Measurements from ENCODE around the gene TEX261.

Gene TEX261

GRCh38 chr2:70956141-70956540, 38.5 kb downstream of the TEX261 start:
- no peak for DNase-seq

GRCh38 chr2:70954886-70955285, 39.8 kb downstream of the TEX261 start:
- DNase-seq, result no peak

DNA sequence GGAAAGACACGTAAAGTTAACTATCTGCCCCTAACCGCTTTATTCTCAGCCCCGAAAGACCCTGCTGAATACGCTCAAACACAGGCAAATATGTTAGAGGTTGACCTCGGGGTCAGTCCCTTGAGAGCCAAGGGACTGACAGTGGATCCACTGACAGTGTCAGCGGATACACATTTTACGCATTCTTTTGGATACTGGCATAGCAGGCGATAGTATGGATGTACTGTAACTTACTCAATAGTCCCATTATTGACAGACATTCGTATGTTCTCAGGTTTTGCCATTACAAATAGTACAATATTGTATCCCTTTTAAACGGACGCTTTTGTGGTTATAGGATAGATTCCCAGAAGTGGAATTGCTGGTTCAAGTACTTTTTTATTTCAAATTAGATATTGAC, 45.6 kb downstream of the TEX261 start:
- no peak for DNase-seq

DNA sequence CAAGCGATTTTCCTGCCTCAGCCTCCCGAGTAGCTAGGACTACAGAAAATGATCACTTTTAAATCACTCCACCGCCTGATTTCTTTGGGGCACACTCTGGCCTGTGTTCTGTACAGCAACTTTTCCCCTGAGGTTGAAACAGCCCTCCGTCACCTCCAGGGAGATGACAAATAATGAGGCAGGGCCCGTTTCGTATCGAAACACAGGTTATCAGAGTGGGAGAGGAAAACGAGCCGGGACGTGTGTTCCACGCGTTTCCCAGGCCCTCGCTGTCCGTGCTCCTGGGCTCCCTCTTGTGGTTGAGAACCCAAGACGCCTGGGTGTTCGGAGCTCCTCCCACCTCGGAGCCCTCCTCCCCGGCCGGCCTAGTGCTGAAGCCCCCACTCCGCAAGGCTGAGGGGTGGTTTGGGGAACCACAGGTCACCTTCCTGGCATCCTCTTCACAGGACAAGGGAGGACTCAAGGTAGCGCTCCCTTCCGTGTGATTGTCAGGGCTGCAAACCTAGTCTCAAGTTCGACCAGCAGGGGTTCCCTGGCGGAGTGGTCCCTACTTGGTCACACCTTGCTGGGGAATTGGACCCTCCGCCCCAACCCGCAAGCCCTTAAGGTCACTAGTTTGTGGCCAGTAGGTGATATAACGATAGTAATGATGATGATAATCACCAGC, 46.2 kb downstream of the TEX261 start:
- peak; percentile 64 for DNase-seq

GRCh38 chr2:70947556-70948184, 47.0 kb downstream of the TEX261 start:
- DNase-seq, result no peak

GRCh38 chr2:70946832-70947442, 47.7 kb downstream of the TEX261 start:
- DNase-seq, result peak; percentile 22

DNA sequence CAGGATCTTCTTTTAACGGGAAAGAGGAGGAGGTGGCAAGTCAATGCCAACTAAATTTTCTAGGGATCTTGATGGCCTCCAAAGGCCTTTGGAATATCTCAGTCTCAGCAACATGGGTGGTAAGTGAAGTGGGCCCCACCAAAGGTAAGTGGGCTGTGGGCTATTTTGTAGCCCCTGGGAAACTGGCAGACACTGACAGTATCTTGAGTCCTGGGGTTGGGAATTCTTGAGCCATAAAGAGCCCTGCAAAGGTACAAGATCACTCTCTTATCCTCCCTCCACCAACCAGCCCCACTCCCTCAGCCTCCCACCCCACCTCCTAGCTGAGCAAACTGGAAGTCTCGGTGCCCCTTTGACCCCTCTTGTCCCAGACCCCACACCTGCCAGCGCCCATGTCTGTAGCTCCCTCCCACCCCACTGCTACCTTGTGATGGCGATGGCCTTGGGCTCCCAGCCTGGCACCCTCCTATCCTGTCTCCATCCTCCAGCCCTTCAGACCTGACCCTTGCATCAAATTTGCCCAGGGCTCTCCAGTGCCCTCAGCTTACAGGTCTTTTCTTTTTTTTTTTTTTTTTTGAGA, 50.5 kb downstream of the TEX261 start:
- no peak for DNase-seq

- no peak for DNase-seq
These were observed 51.3 kb downstream of the TEX261 start for GRCh38 chr2:70943205-70943871.

- DNase-seq, result no peak
These were observed 52.1 kb downstream of the TEX261 start for GRCh38 chr2:70942396-70943204.

DNA sequence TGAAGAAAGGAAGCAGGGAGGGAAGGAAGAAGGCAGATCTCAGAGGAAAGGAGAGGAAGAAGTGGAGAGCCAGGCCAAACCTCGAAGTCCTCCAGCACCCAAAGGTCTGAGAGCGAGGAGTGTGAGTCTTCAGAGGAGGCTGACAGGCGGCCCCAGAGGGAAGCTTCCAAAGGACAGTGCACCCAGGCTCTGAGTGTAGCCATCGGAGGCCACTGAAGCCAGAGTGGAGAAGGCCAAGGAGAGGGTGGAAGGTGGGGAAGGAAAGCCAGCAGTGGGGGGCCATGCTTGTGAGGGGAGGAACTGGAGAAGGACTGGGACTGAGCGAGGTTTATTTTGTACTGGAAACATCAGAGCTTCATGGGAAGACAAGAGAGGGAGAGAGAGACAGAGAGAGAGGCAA, 53.0 kb downstream of the TEX261 start:
- DNase-seq, result no peak

DNA sequence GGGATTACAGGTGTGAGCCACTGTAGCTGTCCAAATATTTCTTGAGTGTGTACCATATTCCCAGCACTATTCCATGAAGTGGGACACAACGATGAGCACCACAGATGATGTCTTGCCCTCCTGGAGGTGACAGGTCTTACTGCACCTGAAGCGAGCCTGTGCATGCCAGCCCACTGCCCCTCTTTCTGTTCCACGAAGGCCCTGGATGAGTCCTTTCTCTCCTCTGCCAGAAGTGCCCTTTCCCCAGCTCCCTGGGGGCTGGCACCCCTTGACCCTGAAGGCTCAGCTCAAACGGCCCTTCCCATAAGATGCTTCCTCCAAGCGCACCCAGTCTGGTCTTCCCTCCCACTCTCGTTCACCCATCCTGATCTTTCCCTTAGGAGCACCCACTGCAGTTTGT, 53.5 kb downstream of the TEX261 start:
- no peak for DNase-seq

DNA sequence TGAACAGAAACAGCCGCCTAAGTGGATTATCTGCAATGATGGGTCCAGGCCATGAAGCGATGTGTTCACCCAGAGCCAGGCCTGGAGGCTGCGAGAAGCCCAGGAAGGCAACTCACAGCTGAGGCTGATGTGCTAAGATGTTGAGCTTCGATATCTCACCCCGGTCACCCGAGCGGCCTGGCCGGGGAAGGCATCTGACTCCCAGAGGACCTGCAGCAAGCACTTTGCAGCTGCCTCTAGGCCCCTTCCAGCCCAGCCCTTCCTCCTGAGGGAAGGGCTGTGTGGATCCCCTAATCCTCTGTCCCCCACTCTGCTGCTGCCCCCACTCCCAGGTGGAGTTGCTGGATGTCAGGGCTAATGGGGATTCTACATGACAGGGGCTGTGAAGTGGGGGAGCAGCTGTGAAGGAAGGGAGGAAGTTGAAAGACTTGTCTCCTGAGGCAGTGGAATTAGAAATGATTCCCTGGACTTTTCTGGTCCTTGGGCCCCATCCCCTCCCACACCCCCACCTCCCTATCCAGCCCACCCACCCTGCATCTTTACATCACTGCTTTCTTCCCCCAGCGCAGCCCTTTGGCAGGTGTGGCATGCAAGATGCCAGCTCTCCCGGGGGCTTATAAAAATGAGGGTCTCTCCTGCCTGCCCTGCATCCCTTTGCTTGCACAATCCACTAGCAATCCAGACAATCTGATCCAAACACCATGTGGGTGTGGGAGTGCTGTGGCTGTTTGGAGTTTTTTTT, 54.7 kb downstream of the TEX261 start:
- no peak for DNase-seq

- DNase-seq, result no peak
These were observed 55.5 kb downstream of the TEX261 start for GRCh38 chr2:70939001-70939838.

GRCh38 chr2:70938586-70938950, 56.1 kb downstream of the TEX261 start:
- no peak for DNase-seq

DNA sequence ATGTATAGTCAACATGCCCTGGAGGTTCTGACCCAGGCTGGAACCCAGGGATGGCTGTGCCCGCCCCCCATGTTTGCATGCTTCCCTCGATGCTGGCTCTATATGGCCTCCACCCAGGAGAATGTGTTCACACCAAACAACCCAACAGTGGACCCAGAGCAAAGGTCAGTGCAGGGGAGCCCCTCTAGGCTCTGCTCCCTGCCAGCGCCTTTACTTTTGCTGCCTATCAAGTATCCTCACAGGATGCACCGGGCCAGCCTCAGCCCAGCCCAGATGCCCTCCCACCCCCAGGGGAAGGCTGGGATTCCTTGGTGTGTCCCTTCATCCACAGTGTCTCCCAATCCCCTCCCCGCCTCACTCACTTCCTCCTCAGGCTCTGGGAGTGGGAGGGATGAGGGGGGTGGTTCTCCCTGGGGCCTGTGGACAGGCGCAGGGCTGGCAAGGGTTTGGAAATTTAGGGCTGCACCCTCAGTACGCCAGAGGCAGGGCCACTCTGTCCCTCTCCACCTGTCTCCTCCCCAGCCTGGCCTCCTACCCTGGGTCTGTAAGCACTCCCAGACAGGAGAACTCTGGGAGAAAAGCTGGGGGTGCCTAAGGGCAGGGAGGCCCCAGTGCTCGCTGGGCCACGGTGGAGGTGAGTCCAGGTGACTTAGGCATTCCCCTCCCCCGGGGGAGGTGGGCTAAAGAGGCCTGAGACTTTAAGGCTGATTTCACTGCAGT, 56.6 kb downstream of the TEX261 start:
- no peak for DNase-seq

DNA sequence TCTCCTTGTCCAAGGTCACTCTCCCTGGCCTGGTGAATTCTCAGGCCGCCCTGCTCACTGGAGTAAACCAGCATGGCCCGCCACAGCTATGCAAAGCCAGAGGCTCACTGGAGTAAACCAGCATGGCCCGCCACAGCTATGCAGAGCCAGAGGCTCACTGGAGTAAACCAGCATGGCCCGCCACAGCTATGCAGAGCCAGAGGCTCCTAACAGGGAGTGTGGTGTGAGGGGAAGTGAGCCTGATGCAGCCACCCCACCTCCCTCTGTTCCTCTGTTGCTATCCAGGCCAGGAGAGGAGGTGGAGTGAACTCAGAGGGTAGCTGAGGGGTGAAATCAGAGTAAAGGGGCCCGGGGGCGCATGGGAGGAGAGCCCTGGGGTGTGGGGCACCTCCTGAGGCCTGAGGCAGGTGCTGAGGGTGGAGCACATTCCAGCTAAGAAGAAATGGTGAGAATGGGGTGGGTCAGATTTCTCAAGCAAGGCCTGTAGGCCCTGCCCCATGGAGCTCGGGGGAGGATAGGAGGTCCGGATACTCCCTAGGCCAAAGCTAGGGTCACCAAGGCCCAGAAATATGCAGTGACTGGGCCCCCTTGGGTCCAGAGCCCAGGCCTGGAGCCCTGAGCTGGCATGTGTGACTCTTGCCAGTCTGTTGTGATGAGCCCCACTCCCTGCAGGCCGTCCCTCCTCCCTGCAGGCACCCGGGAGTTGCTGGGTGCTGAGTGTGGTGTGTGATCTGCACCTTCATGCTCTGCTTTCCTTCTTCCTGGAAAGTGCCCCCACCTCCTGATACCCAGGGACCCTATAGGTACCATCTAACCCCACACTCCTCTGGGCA, 57.5 kb downstream of the TEX261 start:
- DNase-seq, result no peak

GRCh38 chr2:70936165-70936978, 58.3 kb downstream of the TEX261 start:
- DNase-seq, result no peak

Data from activated effector memory CD4-positive, alpha-beta T cell treated with Interleukin-2 at 50 U/mL for 16 hours (primary cell).